PFSK-1 (cell line): ENCODE results near the gene L3MBTL4.

Experiments
- FOXP2 ChIP-seq: optimal IDR thresholded peaks from 2 replicates; pipeline ENCODE3; 2011; ENCODE audit warnings: borderline replicate concordance, control low read depth, inconsistent platforms; ENCODE audit not compliant: insufficient read depth; ENCODE audit errors: extremely low read length, extremely low read depth
- POLR2AphosphoS5 ChIP-seq: IDR thresholded peaks from 2 replicates; pipeline ENCODE4 v1.6.1; 2012; ENCODE audit warnings: low read depth, mild to moderate bottlenecking, control low read depth, low read length, moderate library complexity

DNA sequence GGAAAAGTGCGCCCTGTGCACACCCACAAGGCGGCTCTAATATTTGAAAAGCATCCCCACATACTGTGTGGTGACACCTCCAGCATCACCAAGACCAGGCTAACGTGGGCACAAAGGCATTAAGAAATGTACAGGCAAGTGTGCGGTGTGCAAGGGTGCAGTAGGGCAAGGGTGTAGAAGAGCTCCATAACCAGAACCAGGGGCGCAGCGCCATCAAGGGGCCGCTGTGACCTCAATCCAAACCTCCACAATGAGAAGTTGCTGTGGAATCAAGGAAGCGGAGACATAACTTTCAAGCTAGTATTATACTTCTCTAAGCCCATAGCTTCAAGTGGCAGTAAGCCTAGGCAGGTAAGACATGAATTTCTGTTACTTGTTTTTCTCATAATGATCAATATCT is 13.0 kb downstream of the L3MBTL4 start:
- TF ChIP-seq POLR2AphosphoS5 (no peak), FOXP2 (no peak)
